Right atrium auricular region (tissue), 2 donors: Measurements from ENCODE around the gene OTUD4. TPM values are rescaled to one million over a fixed set of nuclear protein-coding genes. Genes with fewer than 3 reads are reported as not detected.

Experiments used
- DNase-seq: peaks from one replicate; pipeline ENCODE4 v3.0.0-alpha.2; 2019; ENCODE audit warnings: low spot score
- H3K27ac ChIP-seq, 2 donors: fragments of 200-600 bp; sonication (generic); 1 replicate in 1 of 2; 2 replicates in 1 of 2; pipeline ENCODE4 v1.5.1; 2016 to 2019
- H3K27me3 ChIP-seq, 2 donors: fragments of 200-600 bp; sonication (generic); one replicate each; pipeline versions ENCODE4 v1.5.1 to v1.6.0; 2017 to 2019
- H3K36me3 ChIP-seq: fragments of 200-600 bp; sonication (generic); one replicate; pipeline ENCODE4 v1.5.1; 2016
- H3K4me1 ChIP-seq, 2 donors: fragments of 200-600 bp; sonication (generic); one replicate each; pipeline versions ENCODE4 v1.5.1 to v1.6.0; 2017 to 2019
- H3K4me3 ChIP-seq, 2 donors: fragments of 200-600 bp; sonication (generic); 1 replicate in 1 of 2; 2 replicates in 1 of 2; pipeline ENCODE4 v1.5.1; 2017 to 2019; ENCODE audit warnings: mild to moderate bottlenecking in 1 of 2, moderate library complexity in 1 of 2
- H3K9me3 ChIP-seq, 2 donors: fragments of 200-600 bp; sonication (generic); one replicate each; pipeline ENCODE4 v1.5.1; 2019
- CTCF ChIP-seq, 2 donors: fragments of 200-600 bp; sonication (generic); IDR thresholded peaks; one replicate each; pipeline ENCODE4 v1.5.1; 2019; ENCODE audit warnings: antibody characterized with exemption in 2 of 2
- total RNA-seq, 2 donors: library from RNA; depleted of rRNA; stranded (reverse); fragments of >200 nt; gene quantifications; one replicate each; pipeline ENCODE4 v1.1.0, GENCODE V29; 2016

Gene OTUD4
- total RNA-seq, 2 donors from 2014 or later: 20.6 to 23.7 TPM

- peaks cover 0 to 44% of the 10 kb centered on the region in 2 donors for H3K4me1 ChIP-seq
- no peaks in the 10 kb centered on the region for H3K36me3 ChIP-seq
- H3K27ac ChIP-seq: peak overlapping the region; percentile 94 to 98
- no peak for DNase-seq
- no peaks in the 10 kb centered on the region for H3K27me3 ChIP-seq
- H3K9me3 ChIP-seq: no peaks in the 10 kb centered on the region
- no peak for TF ChIP-seq CTCF (IDR thresholded peaks at IDR 0.05)
- peak overlapping the region in 1 of 2 donors; percentile 90 for H3K4me3 ChIP-seq
Observed at GRCh38 chr4:145177511-145177905, 2.9 kb downstream of the OTUD4 start.

GRCh38 chr4:145176641-145177432 lies 3.6 kb downstream of the OTUD4 start:
- Histone ChIP-seq H3K4me1 (peaks cover 0 to 44% of the 10 kb centered on the region in 2 donors), H3K27me3 (no peaks in the 10 kb centered on the region), H3K36me3 (peaks cover 1% of the 10 kb centered on the region), H3K27ac (peak overlapping the region; percentile 94 to 98), H3K4me3 (peak overlapping the region in 1 of 2 donors; percentile 90), H3K9me3 (no peaks in the 10 kb centered on the region)
- TF ChIP-seq CTCF (IDR thresholded peaks at IDR 0.05): no peak
- no peak for DNase-seq

- DNase-seq: no peak
- TF ChIP-seq CTCF (IDR thresholded peaks at IDR 0.05): no peak
- no peak overlapping the region for H3K4me3 ChIP-seq
- H3K36me3 ChIP-seq: peaks cover 17% of the 10 kb centered on the region
- no peaks in the 10 kb centered on the region for H3K27me3 ChIP-seq
- no peak overlapping the region for H3K27ac ChIP-seq
- no peaks in the 10 kb centered on the region for H3K9me3 ChIP-seq
- peaks cover 0 to 26% of the 10 kb centered on the region in 2 donors for H3K4me1 ChIP-seq
Observed at GRCh38 chr4:145171911-145172310, 8.5 kb downstream of the OTUD4 start.

- Histone ChIP-seq H3K36me3 (peaks cover 17% of the 10 kb centered on the region), H3K4me1 (peaks cover 0 to 9% of the 10 kb centered on the region in 2 donors), H3K9me3 (no peaks in the 10 kb centered on the region), H3K4me3 (no peak overlapping the region), H3K27ac (no peak overlapping the region), H3K27me3 (no peaks in the 10 kb centered on the region)
- DNase-seq: no peak
- no peak for TF ChIP-seq CTCF (IDR thresholded peaks at IDR 0.05)
Observed at GRCh38 chr4:145170223-145170622, 10.2 kb downstream of the OTUD4 start.

GRCh38 chr4:145168581-145169187 lies 11.7 kb downstream of the OTUD4 start:
- no peak overlapping the region for H3K27ac ChIP-seq
- peaks cover 0 to 6% of the 10 kb centered on the region in 2 donors for H3K4me1 ChIP-seq
- TF ChIP-seq CTCF (IDR thresholded peaks at IDR 0.05): no peak
- no peak for DNase-seq
- no peaks in the 10 kb centered on the region for H3K9me3 ChIP-seq
- no peak overlapping the region for H3K4me3 ChIP-seq
- H3K36me3 ChIP-seq: peaks cover 17% of the 10 kb centered on the region
- no peaks in the 10 kb centered on the region for H3K27me3 ChIP-seq
